HG03060 (cell line): ENCODE measurements around the gene RAC2.
A peak's percentile ranks its signal among the peaks of the same experiment; 100 is the strongest.

Experiments used
- ATAC-seq: cut with Tn5 transposase; IDR thresholded peaks from one replicate; pipeline ENCODE4 v1.9.1; 2021; ENCODE audit warnings: low read depth, moderate number of reproducible peaks; ENCODE audit not compliant: unreplicated experiment

Gene RAC2

DNA sequence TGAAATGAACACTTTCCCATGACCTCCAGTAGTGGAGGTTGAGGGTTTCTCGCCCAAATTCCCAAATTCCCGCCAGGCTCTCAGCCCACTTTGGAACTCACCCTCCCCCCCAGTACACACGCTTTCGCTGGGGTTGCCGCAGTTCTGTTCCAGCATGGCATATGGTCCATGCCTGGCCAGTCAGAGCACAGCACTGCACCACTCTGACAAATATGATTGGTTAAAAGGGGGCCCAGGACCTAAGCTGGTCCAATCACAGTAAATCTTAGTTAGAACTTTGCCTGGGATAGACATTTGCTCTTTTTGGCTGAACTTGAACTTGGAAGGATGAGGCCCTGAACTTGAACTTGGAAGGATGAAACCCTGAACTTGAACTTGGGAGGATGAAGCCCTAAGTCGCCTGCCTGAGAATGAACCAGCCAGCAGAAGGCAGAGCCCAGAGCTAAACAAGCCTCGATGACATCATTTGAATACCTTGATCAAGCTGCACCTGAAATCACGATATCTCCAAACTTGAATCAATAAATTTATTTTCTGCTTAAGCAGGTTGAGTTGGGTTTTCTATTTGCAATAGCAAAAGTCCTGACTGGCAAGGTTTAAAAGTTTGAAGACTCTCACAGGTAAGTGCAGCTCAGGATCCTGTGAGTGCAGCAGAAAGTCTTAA, 19.2 kb downstream of the RAC2 start:
- ATAC-seq: no peak

DNA sequence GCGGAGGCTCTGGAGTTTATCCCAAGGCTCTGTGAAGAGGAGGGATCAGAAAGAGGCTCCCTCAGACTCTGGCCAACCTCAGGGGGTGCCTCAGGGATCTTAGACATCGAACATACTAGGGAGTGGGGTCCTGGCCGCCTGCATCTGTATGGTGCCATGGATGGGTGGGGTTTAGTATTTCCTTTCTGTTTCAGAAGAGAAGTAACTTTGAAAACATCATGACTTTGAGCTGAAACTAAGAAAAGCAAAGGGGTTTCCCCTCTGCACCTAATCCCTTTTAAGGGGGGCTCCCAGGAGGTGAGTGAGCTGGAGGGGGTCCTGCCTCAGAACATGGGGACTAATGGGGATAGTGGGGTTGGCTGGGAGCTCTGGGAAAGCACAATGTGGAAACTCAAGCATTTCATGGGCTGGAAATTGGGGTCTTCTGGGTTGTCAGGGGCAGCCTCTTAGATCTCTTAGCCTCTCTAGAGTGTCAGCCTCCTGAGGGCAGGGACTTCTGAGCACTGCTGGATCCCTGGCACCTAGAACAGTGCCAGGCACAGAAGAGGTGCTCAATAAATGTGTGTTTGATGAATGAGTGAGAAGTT, 20.0 kb downstream of the RAC2 start:
- no peak for ATAC-seq

DNA sequence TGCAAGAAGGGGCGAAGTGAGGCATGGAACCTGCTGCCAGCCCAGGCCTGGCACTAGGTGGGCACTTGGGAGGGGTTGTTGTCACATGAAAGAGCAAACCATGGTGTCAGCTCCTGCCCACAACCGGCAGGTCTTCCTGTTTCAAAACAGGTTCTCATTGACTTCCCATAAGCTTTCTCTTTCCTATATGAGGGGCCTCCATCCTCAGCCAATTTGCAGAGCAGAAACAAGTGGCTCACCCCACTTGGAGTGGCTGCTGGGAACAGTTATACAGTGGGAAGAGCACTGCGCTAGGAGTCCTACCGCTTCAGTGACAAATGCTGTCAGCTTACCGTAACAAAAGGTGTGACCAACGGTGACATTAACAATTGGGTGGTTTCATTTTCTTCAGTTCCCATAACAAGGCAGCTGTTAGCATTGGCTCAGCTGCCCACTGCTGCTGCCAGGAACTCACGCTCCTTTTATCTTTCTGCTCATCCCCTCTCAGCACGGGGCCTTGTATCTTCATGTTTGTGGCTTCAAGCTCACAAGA, 21.6 kb downstream of the RAC2 start:
- no peak for ATAC-seq

DNA sequence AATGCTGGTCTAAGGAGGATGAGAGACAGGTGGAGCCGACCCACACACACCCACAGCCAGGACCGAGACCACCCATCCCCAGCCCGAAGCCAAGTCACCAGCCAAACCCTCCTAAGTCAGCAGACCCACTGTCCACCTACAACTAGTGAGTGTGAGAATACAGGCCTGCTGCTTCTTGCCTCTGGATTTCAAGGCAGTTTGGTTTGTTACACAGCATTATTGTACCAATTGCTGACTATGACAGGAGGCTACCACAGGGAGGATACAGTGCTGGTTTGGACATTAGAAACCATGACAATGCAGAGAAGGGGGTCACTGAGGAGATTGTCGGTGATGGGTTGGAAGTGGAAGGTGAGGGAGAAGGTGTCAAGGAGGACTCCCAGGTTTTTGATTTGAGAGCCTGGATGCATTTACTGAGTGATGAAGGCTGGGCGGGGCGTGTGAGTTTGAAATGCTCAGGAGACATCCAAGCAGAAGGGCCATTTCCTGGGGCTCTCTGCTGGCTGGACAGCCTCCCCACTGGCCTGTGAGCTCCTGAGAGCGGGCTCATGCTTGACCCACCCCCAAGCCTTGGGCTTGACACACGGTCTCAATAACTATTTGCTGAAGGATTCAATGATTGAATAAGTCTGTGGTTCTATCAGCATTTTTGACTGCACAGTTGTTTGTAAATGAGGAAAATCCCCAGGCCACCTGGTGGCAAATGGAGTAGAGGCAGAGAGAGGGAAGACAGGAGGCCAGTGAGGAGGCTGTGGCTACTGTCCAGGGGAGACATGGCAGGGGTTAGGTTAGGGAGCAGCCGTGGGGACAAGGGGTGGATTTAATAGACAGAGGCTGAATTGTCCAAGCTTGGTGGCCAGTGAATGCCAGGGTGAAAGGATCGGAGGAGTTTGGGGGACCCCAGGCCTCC, 22.4 kb downstream of the RAC2 start:
- no peak for ATAC-seq

DNA sequence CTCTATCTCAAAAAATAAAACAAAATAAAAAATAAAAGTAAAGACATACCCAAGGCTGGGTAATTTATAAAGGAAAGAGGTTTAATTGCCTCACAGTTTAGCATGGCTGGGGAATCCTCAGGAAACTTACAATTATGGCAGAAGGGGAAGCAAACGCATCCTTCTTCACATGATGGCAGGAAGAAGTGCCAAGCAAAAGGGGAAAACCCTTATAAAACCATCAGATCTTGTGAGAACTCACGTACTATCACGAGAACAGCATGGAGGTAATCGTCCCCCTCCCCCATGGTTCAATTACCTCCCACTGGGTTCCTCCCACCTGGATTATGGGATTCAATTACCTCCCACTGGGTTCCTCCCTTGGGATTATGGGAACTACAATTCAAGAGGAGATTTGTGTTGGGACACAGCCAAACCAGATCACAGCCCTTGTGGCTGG, 23.5 kb downstream of the RAC2 start:
- no peak for ATAC-seq

DNA sequence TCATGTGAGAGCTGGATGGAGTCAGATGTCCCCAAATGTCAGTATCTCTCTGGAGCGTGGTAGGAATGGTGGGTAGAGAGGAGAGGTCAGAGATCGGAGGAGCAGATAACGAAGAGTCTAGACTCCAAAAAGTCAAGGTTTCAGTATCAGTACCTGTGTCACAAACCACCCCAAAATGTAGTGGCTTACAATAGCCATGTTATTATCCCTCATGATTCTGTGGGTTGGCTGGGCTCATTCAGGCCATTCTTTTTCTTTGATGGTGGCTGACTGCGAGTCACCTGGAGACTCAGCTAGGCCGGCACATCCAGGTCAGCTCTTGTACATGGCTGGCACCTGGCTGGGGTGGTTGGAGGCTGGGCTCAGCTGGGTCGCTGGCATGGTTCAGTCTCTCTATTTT, 24.5 kb downstream of the RAC2 start:
- no peak for ATAC-seq

DNA sequence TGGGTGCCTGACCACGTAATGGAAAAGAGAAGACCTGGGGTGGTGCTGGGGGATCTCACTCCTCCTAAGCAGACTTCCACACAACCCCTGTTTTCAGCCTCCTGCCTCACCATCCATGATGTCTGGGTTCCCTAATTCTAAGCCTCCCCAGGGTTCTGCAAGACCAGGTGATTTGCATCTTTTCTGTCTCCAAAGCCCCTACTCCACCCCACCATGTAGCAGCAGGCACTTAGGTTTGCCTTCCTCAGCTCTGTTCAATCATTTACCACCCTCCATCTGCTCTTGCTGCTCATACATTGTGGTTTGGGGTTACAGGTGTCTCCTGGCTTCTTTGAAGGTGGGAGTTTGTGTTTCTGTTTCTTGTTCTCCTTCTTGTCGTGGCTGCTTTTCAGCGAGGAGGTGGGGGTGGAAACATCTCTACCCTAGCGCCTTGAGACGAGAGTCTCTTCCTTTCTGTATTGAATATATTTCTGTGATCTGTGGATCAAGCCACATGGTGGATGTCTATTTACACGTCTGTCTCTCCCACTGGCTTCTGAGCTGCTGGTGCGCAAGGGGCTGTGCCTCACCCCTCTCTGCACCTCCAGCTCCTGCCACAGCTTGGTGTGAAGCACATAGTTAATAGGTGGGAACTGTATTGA, 25.2 kb downstream of the RAC2 start:
- peak; percentile 74 for ATAC-seq

DNA sequence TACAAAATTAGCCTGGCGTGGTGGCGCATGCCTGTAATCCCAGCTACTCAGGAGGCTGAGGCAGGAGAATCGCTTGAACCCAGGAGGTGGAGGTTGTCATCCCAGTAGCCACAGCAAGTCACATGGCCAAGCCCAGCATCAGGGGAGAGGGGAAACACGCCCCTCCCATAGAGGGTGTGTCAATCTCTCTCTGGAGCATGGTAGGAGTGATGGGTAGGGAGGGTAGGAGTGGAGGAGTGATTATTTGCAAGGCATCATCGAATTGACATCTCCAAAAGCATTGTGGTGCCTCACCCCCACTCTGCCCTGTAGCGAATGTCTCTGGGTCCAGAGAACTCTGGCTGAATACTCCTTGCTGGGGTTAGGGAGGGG, 25.7 kb downstream of the RAC2 start:
- no peak for ATAC-seq

DNA sequence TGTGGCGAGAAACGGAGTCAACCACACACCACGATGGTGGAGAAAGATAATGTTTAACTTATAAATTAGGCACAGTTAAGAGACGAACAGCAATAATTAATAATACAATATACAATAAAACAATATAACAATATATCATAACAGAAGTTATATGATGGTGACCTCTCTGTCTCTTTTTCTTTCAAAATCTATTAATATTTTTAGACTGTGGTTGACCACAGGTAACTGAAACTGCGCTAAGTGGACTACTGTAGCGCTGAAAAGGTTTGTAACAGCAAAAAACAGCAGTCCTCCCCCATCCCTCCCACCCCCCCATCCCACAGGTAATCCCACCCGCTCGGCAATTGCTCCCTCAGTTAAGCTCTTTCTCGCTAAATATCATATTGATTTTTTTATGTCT, 28.2 kb downstream of the RAC2 start:
- no peak for ATAC-seq

DNA sequence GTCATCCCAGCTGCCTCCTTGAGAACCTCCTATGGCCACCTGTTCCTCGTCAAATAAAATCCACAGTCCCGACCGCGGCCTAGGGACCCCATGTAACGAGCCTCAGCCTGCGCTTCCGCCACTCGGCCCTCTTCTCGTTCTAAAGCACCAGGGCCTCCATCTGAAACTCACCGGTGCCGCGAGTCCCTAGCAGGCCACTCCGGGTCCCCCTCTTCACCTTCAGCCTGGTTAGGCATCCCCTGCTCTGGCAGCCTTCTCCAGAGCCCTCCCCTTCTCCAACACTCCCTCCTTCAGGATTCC, 29.4 kb downstream of the RAC2 start:
- no peak for ATAC-seq

DNA sequence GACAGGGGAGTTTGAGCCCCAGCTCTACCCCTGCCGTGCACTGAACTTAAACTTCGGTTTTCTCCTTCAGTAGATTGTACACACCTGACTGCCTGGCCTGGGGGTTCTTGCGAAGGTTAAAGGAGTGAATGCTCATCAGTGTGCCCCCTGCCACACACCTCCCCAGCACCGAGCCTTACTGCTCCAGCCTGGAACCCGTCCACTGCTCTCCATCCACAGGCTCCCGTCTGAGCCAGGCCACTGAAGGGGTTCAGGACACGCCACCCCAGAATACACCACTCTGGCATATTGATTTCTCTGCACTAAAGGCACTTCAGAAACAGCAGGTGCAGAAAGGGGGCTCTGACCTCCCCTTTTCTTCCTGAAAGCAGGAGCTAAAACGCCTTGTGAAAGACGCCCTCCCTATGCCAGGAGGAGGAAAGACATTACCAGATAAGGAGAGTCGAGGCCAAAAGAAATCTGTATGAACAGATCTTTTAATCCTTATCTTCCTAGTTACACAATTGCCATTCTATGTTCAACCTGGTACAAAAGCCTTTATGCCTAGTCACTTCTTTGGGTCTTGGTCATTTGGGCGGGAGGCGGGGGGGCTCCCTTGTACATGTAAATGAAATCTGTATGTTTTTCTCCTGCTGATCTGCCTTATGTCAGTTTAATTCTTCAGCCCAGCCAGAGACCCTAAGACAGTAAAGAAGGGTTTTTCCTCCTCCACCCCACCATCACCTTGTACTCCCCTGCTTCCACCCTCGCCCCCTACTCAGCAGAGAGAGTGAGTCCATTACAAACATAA, 29.9 kb downstream of the RAC2 start:
- ATAC-seq: no peak

DNA sequence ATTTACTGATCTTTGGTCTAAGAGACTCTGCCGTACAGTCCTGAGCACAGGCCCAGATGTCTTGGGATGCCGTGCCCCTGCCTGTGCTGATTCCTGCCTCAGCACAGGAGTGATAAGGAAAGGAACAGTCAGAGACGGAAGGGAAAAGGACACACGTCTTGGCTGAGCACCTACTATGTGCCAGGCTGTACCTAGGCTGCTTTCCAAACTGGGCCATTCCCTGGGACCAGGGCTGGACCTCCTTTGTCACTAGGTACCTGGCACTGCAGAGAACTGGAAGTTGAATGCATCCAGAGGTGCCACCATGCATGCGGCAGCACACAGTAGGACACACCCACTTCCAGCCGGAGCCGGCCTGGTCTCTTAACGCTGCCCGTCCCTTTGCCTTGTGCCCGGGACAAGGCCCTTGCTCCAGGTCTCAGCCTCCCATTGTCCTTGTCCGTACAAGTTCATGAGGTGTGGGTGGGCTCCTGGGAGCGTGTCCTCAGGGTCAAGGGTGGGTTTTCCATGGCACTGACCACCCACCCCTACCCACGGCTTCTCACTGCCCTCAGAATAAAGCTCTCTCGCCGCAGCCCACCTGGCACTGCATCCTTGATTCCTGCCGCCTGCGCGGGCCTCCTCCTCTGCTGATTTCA, 30.7 kb downstream of the RAC2 start:
- ATAC-seq: no peak

DNA sequence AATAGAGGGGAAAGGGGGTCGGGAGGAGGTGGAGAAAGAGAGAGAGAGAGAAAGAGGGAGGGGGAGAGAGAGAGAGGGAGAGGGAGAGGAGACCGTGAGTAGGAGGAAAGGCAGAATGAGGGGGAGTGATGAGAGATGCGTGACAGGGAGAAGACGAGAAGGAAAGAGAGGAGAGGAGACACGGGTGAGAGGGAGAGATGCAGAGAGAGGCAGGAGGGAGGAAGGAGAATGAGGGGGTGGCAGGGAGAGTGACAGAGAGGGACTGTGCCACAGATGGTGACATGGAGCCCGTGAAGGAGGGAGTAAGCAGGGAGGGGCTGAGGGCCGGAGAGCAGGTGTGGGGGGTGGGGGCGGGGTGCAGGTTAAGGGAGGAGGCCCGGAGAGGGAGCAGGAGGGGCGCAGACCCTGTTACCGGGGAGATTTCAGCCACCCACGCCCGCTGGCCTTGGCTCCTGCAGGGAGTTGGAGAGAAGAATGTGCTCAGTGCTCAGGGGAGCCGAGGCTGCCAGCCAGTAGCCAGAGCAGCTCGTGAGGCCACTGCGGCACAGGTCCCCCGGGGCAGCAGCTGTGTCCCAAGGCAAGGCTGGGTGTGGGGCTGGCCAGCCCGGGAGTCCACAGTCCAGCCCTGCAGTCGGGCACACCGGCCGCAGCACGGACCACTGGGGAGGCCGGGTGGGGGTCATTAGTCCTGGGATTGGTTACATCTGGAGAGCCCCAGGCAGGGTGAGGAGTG, 31.7 kb downstream of the RAC2 start, which contains the start of gene SSTR3:
TSS of gene SSTR3 (minus strand) at position 304 of the 733 bp plus-strand sequence. CDS start 4,674 bp downstream, outside the sequence.
- ATAC-seq: no peak

DNA sequence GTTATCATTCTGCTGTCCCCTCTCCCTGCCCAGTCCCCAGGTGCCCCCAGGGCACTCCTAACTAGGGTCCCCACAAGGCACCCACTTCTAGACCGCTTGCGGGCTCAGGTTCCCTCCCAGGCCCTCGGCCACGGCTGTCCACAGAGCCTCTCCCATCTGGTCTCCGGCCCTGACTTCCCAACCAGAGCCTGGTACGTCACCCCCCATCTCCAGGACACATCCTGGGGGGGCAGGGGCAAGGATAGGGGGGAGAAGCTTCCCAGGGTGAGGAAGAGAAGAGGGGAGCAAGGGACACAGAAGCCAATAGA, 32.2 kb downstream of the RAC2 start:
- ATAC-seq: no peak

DNA sequence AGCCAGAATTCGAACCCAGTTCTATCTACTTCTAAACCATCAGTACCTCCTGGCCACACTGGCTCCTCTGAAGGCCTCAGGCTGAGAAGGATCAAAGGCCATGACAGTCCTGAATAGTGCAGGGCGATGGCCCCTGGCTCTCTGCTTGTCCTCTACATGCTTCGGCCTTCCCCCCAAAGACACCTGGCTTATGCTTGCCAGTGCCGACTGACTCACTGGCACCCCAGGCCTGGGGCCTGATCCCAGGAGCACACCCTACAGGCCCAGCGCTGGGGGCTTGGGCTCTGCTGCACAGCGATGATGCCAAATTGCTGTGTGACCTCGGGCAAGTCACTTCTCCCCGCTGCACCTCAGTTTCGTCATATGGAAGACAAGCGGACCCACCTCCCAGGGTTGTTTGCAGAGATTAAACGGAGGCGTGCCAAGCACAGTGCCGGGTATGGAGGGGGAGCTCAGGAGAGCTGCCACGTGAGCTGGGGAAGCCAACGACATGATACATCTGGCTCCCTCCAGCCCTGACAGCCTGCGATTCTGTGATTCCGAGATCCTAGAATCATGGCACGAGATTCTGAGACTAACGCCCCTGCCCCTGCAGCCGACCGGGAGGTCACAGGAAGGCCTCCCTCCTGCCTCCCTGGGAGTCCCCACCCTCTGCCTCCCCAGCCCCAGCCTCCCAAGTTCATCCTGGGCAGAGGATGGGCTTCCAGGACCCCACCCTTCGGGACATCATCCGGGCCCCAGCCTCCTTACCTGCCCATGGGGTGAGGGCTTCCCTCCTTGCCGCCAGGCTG, 32.8 kb downstream of the RAC2 start:
- no peak for ATAC-seq

DNA sequence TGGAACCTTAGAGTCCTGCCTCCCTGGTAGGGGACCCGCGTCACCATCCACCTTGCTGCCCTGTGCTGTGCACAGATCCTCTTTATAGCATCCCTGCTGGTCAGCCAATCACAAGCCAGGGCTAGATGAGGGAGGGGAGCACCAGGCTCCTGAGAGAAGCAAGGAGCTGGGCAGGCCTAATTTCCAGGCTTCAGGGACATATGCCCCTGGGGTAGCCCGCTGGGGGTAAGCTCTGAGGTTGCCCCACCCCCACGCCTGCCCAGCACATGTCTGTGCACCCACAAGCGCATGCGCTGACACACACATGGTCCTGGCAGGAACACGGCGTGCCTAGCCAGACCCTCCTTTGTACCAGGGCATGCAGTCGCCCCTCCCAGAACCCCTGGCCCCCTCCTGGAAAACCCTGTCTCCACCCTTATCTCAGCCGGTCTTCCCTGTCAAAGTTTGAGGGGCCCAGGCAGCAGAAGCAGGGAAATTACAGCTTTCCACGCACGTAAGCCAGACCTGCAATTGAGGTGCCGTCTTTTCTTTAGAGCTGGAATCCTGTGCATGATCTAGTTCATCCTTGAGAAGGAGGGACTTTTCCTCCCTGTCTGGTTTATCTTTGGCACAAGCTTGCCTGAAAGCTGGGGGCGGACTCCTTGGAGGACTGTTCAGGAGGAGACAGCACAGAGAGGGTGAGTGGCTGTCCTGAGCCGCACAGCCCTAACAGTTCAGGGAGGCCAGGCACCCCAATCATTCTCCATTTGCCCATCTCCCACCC, 33.8 kb downstream of the RAC2 start:
- no peak for ATAC-seq

DNA sequence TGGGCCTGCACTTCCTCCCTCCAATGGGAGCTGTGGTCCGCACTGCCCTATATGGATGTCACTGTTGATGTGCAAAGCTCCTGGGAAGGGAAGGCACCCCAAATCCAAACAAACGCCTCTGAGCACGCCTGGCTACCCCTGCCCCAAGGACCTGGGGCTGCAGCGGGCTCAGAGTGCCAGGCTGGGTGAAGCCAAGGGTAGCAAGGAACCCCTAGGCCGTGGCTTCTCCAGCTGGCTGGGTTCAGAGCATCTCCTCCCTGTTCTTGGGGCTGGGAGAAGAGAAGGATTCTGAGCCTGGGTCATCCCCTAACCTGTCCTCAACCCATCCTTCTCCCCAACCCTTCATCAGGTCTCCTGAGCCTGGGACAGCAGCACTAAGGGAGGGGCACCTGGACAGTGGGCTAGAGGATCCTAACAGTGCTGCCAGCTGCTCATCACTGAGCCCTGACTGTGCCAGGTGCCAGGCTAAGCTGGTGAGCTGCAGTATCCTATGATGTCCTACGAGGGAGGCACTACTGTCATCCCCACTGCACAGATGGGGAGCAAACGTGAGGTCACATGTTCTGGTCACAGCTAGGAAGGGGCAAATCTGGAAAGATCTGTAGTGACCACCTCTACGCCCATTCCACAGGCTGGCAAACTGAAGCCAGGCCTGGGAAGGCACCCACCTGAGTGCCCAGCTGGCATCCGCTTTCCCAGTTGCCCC, 34.8 kb downstream of the RAC2 start:
- no peak for ATAC-seq
